Hepatocyte (in vitro differentiated cells): ENCODE data around the gene TBXT. TPM values are rescaled to one million over a fixed set of nuclear protein-coding genes. Genes with fewer than 3 reads are reported as not detected.

Source experiments
- DNase-seq: peaks from one replicate; pipeline ENCODE4 v3.0.0-alpha.2; 2016; ENCODE audit warnings: low spot score
- H2AFZ ChIP-seq: fragments of 200-600 bp; sonication (generic); 2 replicates; pipeline ENCODE4 v1.6.0; 2016; ENCODE audit warnings: antibody characterized with exemption, mild to moderate bottlenecking
- H3K27ac ChIP-seq: fragments of 200-600 bp; sonication (generic); 2 replicates; pipeline ENCODE4 v1.5.1; 2016; ENCODE audit warnings: mild to moderate bottlenecking
- H3K27me3 ChIP-seq: fragments of 200-600 bp; sonication (generic); 2 replicates; pipeline ENCODE4 v1.6.1; 2016
- H3K36me3 ChIP-seq: fragments of 200-600 bp; sonication (generic); replicated peaks from 2 replicates; pipeline ENCODE4 v1.5.1; 2016; ENCODE audit warnings: low read depth; ENCODE audit not compliant: insufficient read depth
- H3K4me1 ChIP-seq: fragments of 200-600 bp; sonication (generic); 2 replicates; pipeline ENCODE4 v1.5.1; 2016; ENCODE audit warnings: mild to moderate bottlenecking, moderate library complexity; ENCODE audit not compliant: insufficient read depth
- H3K4me2 ChIP-seq: fragments of 200-600 bp; sonication (generic); 2 replicates; pipeline ENCODE4 v1.6.0; 2016
- H3K4me3 ChIP-seq: fragments of 200-600 bp; sonication (generic); 2 replicates; pipeline ENCODE4 v1.5.1; 2016; ENCODE audit warnings: mild to moderate bottlenecking
- H3K79me2 ChIP-seq: fragments of 200-600 bp; sonication (generic); 2 replicates; pipeline ENCODE4 v1.6.0; 2017; ENCODE audit warnings: mild to moderate bottlenecking
- H3K9me2 ChIP-seq: fragments of 200-600 bp; sonication (generic); replicated peaks from 2 replicates; pipeline ENCODE4 v1.6.0; 2017; ENCODE audit warnings: mild to moderate bottlenecking; ENCODE audit not compliant: insufficient read depth
- H3K9me3 ChIP-seq: fragments of 200-600 bp; sonication (generic); 2 replicates; pipeline ENCODE4 v1.5.1; 2016; ENCODE audit warnings: low read depth, mild to moderate bottlenecking
- H4K20me1 ChIP-seq: fragments of 200-600 bp; sonication (generic); 2 replicates; pipeline ENCODE4 v1.6.0; 2016; ENCODE audit warnings: mild to moderate bottlenecking; ENCODE audit not compliant: insufficient read depth, poor library complexity, severe bottlenecking
- EZH2 ChIP-seq: fragments of 200-600 bp; sonication (generic); IDR thresholded peaks from 2 replicates; pipeline ENCODE4 v1.6.1; 2016; ENCODE audit warnings: antibody characterized with exemption, mild to moderate bottlenecking, borderline replicate concordance
- EZH2phosphoT487 ChIP-seq: fragments of 200-600 bp; sonication (generic); IDR thresholded peaks from one replicate; pipeline ENCODE4 v1.6.1; 2018; ENCODE audit warnings: antibody characterized with exemption, mild to moderate bottlenecking, low read depth, moderate library complexity; ENCODE audit not compliant: unreplicated experiment, severe bottlenecking
- WGBS: methylation state at CpG from one replicate; pipeline ENCODE4 v1.1.6; 2016; ENCODE audit warnings: low lambda C conversion rate; ENCODE audit errors: missing lambda C conversion rate; 5-methylcytosine and 5-hydroxymethylcytosine counted together
- polyA plus RNA-seq: library from polyadenylated mRNA; unstranded; fragments of >200 nt; fragmentation: Nextera tagmentation; extraction: Ambion mirVana; gene quantifications from 2 replicates; pipeline ENCODE4 v1.2.1, GENCODE V29; 2016
- total RNA-seq: library from RNA; depleted of rRNA; stranded (reverse); fragments of >200 nt; gene quantifications from 2 replicates; pipeline ENCODE4 v1.2.3, GENCODE V29; 2014
- TF ChIP-seq, protein P1 (sequence below): fragments of 200-600 bp; sonication (generic); IDR thresholded peaks from 2 replicates; pipeline ENCODE4 v1.5.1; 2016; ENCODE audit warnings: antibody characterized with exemption, mild to moderate bottlenecking; ENCODE audit not compliant: poor library complexity

The TBXT gene
- total and polyA plus RNA-seq, 2 experiments from 2014 or later: 0.13 TPM; not detected in 1

DNA sequence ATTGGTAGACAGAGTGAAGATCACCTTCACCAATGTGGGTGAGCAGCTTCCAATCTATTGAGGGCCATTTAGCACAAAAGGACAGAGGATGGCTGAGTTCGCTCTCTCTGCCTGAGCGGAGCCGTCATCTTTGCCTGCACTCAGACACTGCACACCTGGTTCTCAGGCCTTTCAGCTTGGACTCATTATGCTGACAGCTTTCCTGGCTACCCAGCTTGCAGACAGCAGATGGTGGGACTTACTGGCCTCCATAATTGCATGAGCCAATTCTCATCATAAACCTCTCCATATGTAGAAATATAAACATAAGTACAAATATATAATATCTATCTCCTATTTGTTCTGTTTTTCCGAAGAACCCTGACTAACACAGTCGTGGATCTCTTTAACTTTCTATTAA, 13.7 kb downstream of the TBXT start:
- 86% methylated on average over 5 of the region's 5 CpGs for WGBS
- H3K9me3 ChIP-seq: no peaks in the 10 kb centered on the region
- H3K36me3 ChIP-seq: no peaks in the 10 kb centered on the region
- H3K79me2 ChIP-seq: no peaks in the 10 kb centered on the region
- no peaks in the 10 kb centered on the region for H3K9me2 ChIP-seq
- no peak overlapping the region for H3K27ac ChIP-seq
- peaks cover 4% of the 10 kb centered on the region for H3K27me3 ChIP-seq
- no peak overlapping the region for H3K4me2 ChIP-seq
- no peak overlapping the region for H2AFZ ChIP-seq
- no peaks in the 10 kb centered on the region for H4K20me1 ChIP-seq
- TF ChIP-seq, protein P1, sequence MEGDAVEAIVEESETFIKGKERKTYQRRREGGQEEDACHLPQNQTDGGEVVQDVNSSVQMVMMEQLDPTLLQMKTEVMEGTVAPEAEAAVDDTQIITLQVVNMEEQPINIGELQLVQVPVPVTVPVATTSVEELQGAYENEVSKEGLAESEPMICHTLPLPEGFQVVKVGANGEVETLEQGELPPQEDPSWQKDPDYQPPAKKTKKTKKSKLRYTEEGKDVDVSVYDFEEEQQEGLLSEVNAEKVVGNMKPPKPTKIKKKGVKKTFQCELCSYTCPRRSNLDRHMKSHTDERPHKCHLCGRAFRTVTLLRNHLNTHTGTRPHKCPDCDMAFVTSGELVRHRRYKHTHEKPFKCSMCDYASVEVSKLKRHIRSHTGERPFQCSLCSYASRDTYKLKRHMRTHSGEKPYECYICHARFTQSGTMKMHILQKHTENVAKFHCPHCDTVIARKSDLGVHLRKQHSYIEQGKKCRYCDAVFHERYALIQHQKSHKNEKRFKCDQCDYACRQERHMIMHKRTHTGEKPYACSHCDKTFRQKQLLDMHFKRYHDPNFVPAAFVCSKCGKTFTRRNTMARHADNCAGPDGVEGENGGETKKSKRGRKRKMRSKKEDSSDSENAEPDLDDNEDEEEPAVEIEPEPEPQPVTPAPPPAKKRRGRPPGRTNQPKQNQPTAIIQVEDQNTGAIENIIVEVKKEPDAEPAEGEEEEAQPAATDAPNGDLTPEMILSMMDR: no peak
- TF ChIP-seq EZH2phosphoT487 (no peak), EZH2 (no peak)
- no peaks in the 10 kb centered on the region for H3K4me1 ChIP-seq
- no peak for DNase-seq
- H3K4me3 ChIP-seq: no peak overlapping the region

DNA sequence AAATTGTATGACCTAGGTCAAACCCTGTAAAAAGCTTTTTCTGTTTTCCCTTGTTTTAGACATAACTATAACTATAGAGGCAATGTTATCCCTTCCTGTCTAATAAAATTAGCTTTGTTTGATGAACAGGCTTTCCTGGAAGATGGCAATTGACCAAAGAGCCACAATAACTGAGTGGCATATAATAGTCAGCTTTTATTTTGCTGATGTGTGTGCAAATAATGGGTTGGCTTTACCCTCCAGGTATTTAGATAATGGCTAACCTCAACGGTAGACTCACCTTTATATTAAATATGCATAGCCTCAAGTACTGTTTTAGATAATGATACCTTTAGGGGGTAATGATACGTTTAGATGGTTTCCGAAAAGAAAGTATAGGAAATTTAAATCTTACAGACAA, 15.0 kb downstream of the TBXT start:
- H3K27me3 ChIP-seq: peaks cover 4% of the 10 kb centered on the region
- WGBS: 59% methylated on average over 3 of the region's 3 CpGs
- H3K4me1 ChIP-seq: no peaks in the 10 kb centered on the region
- H3K4me2 ChIP-seq: no peak overlapping the region
- no peak overlapping the region for H3K27ac ChIP-seq
- no peaks in the 10 kb centered on the region for H4K20me1 ChIP-seq
- DNase-seq: no peak
- H3K4me3 ChIP-seq: no peak overlapping the region
- H3K9me3 ChIP-seq: no peaks in the 10 kb centered on the region
- TF ChIP-seq, protein P1: no peak
- no peak for TF ChIP-seq EZH2
- TF ChIP-seq EZH2phosphoT487: no peak
- H3K36me3 ChIP-seq: no peaks in the 10 kb centered on the region
- H3K9me2 ChIP-seq: no peaks in the 10 kb centered on the region
- no peaks in the 10 kb centered on the region for H3K79me2 ChIP-seq
- no peak overlapping the region for H2AFZ ChIP-seq

DNA sequence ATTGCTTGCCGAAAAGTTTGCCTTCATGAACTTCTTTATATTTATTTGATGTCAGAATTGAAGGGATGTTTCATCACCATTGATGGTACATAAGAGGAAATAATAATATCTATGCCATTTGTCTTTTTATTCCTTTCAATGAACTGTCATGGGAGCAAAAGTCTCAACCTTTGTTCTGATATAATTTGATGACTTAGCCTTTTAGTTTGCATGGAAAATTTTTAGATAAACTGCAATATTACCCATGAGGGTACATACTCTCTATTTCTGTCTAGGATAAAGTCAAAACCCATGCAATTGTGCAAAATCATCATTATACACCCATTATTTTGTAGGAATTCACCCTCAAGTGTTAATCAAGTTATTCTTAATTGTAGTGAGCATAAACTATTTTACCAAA, 15.9 kb downstream of the TBXT start:
- no peak for DNase-seq
- no peak overlapping the region for H3K27ac ChIP-seq
- no peak overlapping the region for H2AFZ ChIP-seq
- no peak overlapping the region for H3K4me2 ChIP-seq
- H4K20me1 ChIP-seq: no peaks in the 10 kb centered on the region
- no peak overlapping the region for H3K4me3 ChIP-seq
- H3K79me2 ChIP-seq: no peaks in the 10 kb centered on the region
- H3K4me1 ChIP-seq: no peaks in the 10 kb centered on the region
- 97% methylated on average over 1 of the region's 1 CpG for WGBS
- TF ChIP-seq EZH2 (no peak), EZH2phosphoT487 (no peak)
- TF ChIP-seq, protein P1: no peak
- H3K9me2 ChIP-seq: no peaks in the 10 kb centered on the region
- H3K27me3 ChIP-seq: no peaks in the 10 kb centered on the region
- H3K36me3 ChIP-seq: no peaks in the 10 kb centered on the region
- H3K9me3 ChIP-seq: no peaks in the 10 kb centered on the region

DNA sequence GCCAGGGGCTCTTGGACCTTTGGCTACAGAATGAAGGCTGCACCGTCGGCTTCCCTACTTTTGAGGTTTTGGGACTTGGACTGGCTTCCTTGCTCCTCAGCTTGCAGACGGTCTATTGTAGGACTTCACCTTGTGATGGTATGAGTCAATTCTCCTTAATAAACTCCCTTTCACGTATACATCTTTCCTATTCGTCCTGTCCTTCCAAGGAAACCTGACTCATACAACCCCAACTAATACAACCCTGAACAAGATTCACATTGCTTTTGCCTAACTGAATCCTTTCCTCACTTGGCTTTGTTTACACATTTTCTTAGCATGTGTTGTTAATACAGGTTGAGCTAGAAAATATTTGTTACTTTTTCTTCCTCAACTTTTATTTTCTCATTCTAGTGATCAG, 21.9 kb downstream of the TBXT start:
- Histone ChIP-seq H3K27ac (no peak overlapping the region), H3K4me2 (no peak overlapping the region), H4K20me1 (no peaks in the 10 kb centered on the region), H3K9me2 (no peaks in the 10 kb centered on the region), H3K4me3 (no peak overlapping the region), H3K4me1 (no peaks in the 10 kb centered on the region), H3K27me3 (no peaks in the 10 kb centered on the region), H3K36me3 (no peaks in the 10 kb centered on the region), H3K79me2 (no peaks in the 10 kb centered on the region), H3K9me3 (no peaks in the 10 kb centered on the region), H2AFZ (no peak overlapping the region)
- no peak for DNase-seq
- TF ChIP-seq EZH2 (no peak), EZH2phosphoT487 (no peak)
- TF ChIP-seq, protein P1: no peak
- 91% methylated on average over 5 of the region's 5 CpGs for WGBS
